ENCODE data around the gene KLHL5.

KLHL5 gene, protein sequence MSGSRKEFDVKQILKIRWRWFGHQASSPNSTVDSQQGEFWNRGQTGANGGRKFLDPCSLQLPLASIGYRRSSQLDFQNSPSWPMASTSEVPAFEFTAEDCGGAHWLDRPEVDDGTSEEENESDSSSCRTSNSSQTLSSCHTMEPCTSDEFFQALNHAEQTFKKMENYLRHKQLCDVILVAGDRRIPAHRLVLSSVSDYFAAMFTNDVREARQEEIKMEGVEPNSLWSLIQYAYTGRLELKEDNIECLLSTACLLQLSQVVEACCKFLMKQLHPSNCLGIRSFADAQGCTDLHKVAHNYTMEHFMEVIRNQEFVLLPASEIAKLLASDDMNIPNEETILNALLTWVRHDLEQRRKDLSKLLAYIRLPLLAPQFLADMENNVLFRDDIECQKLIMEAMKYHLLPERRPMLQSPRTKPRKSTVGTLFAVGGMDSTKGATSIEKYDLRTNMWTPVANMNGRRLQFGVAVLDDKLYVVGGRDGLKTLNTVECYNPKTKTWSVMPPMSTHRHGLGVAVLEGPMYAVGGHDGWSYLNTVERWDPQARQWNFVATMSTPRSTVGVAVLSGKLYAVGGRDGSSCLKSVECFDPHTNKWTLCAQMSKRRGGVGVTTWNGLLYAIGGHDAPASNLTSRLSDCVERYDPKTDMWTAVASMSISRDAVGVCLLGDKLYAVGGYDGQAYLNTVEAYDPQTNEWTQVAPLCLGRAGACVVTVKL

DNA sequence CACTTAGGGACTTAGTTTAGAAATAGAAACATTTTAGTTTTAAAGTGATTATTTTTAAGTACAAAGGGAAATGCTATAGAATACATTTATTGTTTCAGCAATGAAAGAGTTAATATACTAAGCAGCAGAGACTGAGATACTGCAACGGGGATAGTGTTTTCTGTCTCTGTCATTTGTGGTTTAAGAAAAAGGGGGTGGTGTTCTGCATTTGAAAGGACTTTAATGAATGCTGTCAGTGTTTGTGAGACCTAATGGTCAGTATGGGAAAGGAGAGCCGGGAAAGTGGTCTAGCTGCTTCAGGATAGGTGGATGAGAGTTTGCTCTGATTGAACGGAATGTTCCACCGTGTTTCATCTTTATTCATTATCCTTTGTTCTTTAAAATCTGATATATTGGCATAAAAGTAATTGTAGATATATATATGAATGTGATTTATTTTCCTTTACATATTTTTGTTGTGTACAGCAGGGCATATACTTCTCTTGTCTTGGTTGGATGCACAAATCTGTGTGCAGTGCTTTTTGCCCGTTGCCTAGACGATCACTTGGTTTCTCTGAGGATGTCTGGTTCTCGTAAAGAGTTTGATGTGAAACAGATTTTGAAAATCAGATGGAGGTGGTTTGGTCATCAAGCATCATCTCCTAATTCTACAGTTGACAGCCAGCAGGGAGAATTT is at the start of gene KLHL5:
Gene KLHL5, plus strand, starts transcription at position 139 of the 676 bp plus-strand sequence. Its CDS starts 421 bp downstream, at position 560.
- no peak within 1 kb of the TSS for H3K27ac ChIP-seq
- TF ChIP-seq, protein P1, sequence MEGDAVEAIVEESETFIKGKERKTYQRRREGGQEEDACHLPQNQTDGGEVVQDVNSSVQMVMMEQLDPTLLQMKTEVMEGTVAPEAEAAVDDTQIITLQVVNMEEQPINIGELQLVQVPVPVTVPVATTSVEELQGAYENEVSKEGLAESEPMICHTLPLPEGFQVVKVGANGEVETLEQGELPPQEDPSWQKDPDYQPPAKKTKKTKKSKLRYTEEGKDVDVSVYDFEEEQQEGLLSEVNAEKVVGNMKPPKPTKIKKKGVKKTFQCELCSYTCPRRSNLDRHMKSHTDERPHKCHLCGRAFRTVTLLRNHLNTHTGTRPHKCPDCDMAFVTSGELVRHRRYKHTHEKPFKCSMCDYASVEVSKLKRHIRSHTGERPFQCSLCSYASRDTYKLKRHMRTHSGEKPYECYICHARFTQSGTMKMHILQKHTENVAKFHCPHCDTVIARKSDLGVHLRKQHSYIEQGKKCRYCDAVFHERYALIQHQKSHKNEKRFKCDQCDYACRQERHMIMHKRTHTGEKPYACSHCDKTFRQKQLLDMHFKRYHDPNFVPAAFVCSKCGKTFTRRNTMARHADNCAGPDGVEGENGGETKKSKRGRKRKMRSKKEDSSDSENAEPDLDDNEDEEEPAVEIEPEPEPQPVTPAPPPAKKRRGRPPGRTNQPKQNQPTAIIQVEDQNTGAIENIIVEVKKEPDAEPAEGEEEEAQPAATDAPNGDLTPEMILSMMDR (IDR thresholded peaks at IDR 0.05) = no peak
- H3K4me3 ChIP-seq = no peak within 1 kb of the TSS
- DNase-seq (ENCODE audit: low spot score) = no peak

DNA sequence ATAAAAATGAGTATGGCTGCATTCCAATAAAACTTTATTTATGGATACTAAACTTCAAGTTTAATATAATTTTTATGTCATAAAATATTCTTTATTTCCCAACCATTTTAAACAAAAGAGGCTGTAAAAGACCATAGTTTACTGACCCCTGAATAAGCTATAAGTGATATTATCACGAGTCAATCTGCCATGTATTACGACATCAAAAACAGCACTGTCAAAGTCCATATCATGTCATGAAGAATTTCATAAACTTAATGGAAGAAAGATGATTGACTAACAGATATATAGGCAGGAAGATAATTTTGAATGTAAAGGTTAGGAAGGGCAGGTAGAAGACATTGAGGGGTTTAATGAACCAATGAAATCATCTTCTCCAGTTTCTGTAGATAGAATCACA is 48.0 kb upstream of the KLHL5 start:
- TF ChIP-seq, protein P1 (IDR thresholded peaks at IDR 0.05) = no peak
- Histone ChIP-seq H3K4me3 (no peak overlapping the region), H3K27ac (no peak overlapping the region)
- no peak for DNase-seq (ENCODE audit: low spot score)

DNA sequence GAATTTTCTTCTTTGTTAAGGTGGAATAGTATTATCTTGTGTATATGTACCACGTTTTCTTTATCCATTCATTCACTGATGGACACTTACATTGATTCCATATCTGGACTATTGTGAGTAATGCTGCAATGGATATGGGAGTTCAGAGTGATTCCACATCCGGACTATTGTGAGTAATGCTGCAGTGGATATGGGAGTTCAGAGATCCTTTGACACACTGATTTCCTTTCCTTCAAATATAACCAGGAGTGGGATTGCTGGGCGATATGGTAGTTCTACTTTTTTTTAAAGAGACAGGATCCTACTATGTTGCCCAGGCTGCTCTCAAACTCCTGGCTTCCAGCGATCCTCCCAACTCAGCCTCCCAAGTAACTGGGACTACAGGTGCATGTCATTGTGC is 41.9 kb upstream of the KLHL5 start:
- Histone ChIP-seq H3K27ac (no peak overlapping the region), H3K4me3 (no peak overlapping the region)
- DNase-seq (ENCODE audit: low spot score) = no peak
- TF ChIP-seq, protein P1 (IDR thresholded peaks at IDR 0.05) = no peak

DNA sequence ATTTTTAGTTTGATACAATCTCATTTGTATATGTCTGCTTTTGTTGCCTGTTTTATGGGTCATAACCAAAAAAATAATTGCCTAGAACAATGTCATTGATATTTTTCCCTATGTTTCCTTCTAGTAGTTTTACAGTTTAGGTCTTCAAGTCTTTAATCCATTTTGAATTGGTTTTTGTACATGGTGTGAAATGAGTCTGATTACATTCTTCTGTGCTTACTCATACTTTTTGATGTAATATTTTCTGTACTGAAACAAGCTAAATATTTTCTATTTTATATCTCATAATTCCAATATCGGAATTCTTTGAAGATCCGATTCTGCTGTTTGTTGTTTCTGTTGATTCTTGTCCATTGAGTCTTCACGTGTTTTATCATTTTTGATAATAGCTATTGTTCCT is 40.4 kb upstream of the KLHL5 start:
- Histone ChIP-seq H3K4me3 (no peak overlapping the region), H3K27ac (no peak overlapping the region)
- no peak for DNase-seq (ENCODE audit: low spot score)
- TF ChIP-seq, protein P1 (IDR thresholded peaks at IDR 0.05) = no peak

DNA sequence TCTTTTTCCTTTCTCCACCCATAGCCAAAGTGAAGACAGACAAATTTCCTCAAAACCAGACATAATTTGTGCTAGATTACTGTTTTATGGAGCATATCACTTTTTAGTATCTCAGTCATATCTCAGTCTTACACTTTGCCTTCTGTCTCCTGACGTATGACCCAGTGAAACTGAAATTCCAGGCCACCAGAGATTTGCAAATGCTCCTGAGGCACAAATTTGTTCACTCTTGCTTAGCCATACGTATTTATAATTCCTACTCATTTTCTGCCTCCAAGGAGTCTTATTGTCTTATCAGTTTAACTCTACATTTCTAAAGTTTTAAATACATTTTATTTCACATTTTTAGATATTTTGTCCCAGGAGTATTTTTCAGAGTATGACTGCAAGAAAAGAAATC is 39.8 kb upstream of the KLHL5 start:
- H3K27ac ChIP-seq = no peak overlapping the region

DNA sequence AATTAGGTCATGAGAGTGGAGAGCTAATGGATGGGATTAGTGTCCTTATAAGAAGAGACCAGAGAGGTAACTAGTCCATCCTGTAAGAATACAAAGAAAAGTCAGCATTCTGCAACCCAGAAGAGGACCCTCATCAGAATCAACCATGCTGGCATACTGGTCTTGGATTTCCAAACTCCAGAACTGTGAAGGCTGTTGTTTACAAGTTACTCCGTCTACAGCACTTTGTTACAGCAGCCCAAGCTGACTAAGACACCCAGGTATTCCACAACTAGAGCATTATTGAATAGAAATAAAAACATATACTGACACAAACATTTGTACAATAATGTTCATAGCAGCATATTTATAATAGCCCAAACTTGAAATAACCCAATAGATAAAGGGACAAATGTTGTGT is 39.0 kb upstream of the KLHL5 start:
- no peak for DNase-seq (ENCODE audit: low spot score)
- TF ChIP-seq, protein P1 (IDR thresholded peaks at IDR 0.05) = no peak
- no peak overlapping the region for H3K27ac ChIP-seq
- H3K4me3 ChIP-seq = no peak overlapping the region

More for the DNA sequence above, 39.8 kb upstream of the KLHL5 start:
- no peak overlapping the region for H3K4me3 ChIP-seq
- no peak for DNase-seq (ENCODE audit: low spot score)
- TF ChIP-seq, protein P1 (IDR thresholded peaks at IDR 0.05) = no peak
